Gastrocnemius medialis (tissue), 4 donors: ENCODE measurements around the gene GPR141. TPM values are rescaled to one million over a fixed set of nuclear protein-coding genes. Genes with fewer than 3 reads are reported as not detected.
A peak's percentile ranks its signal among the peaks of the same experiment; 100 is the strongest.

Experiments used
- ATAC-seq, 2 donors: fragments of 150-250 bp; one replicate each; pipeline ENCODE4 v1.9.1; 2016
- DNase-seq, 2 donors: peaks; one replicate each; pipeline ENCODE4 v3.0.0-alpha.2; 2019
- H3K27ac ChIP-seq, 4 donors: fragments of 200-600 bp; sonication (generic); 1 replicate in 1 of 4; 2 replicates in 3 of 4; pipeline ENCODE4 v1.5.1; 2016 to 2018; ENCODE audit warnings: mild to moderate bottlenecking in 2 of 4, moderate library complexity in 1 of 4
- H3K27me3 ChIP-seq, 3 donors: fragments of 200-600 bp; sonication (generic) in 2 of 3; 1 replicate in 1 of 3; 2 replicates in 2 of 3; pipeline versions ENCODE4 v1.5.1 to v1.6.0; 2016 to 2019; ENCODE audit warnings: mild to moderate bottlenecking in 1 of 3, moderate library complexity in 1 of 3
- H3K36me3 ChIP-seq, 2 donors: fragments of 200-600 bp; sonication (generic) in 1 of 2; one replicate each; pipeline ENCODE4 v1.5.1; 2017 to 2018
- H3K4me1 ChIP-seq, 2 donors: fragments of 200-600 bp; sonication (generic) in 1 of 2; one replicate each; pipeline ENCODE4 v1.5.1; 2016 to 2017; ENCODE audit warnings: mild to moderate bottlenecking in 2 of 2
- H3K4me3 ChIP-seq, 4 donors: fragments of 200-600 bp; sonication (generic) in 3 of 4; 1 replicate in 1 of 4; 2 replicates in 3 of 4; pipeline ENCODE4 v1.5.1; 2016 to 2019; ENCODE audit warnings: mild to moderate bottlenecking in 2 of 4
- H3K9me3 ChIP-seq, 3 donors: fragments of 200-600 bp; sonication (generic) in 2 of 3; 1 replicate in 1 of 3; 2 replicates in 2 of 3; pipeline ENCODE4 v1.5.1; 2016 to 2019
- POLR2A ChIP-seq, 2 donors: fragments of 450-650 bp; IDR thresholded peaks; one replicate each; pipeline ENCODE4 v1.6.1; 2017; ENCODE audit warnings: antibody characterized with exemption in 2 of 2, mild to moderate bottlenecking in 2 of 2, moderate library complexity in 2 of 2
- in situ Hi-C, 4 donors: fragments of 200-750 bp; cut with MboI; loops; one replicate each; pipeline versions ENCODE4 v1.15.0 to v1.8.0; 2017; ENCODE audit warnings: low sequenced_read_pairs in 4 of 4
- intact Hi-C: fragments of 100-400 bp; cut with DNase I; formaldehyde crosslinking; loops from one replicate; pipeline ENCODE4 v1.15.1; 2023; ENCODE audit warnings: low total_unique reads
- total RNA-seq, 4 donors: library from RNA; depleted of rRNA; stranded (reverse); fragments of >200 nt; gene quantifications; one replicate each; pipeline versions ENCODE4 v1.1.0 to v1.2.3, GENCODE V29; 2016
- TF ChIP-seq, protein P1 (sequence below), 5 experiments: fragments of 450-650 bp in 3 of 5; fragments of 200-600 bp in 2 of 5; sonication (generic) in 2 of 5; IDR thresholded peaks in 4 of 5; conservative IDR thresholded peaks in 1 of 5; 1 replicate in 4 of 5; 2 replicates in 1 of 5; pipeline ENCODE4 v1.5.1; 2016 to 2019; ENCODE audit warnings: antibody characterized with exemption in 5 of 5, mild to moderate bottlenecking in 3 of 5, moderate library complexity in 3 of 5

Gene GPR141
- total RNA-seq, 4 donors from 2014 or later: not detected

DNA sequence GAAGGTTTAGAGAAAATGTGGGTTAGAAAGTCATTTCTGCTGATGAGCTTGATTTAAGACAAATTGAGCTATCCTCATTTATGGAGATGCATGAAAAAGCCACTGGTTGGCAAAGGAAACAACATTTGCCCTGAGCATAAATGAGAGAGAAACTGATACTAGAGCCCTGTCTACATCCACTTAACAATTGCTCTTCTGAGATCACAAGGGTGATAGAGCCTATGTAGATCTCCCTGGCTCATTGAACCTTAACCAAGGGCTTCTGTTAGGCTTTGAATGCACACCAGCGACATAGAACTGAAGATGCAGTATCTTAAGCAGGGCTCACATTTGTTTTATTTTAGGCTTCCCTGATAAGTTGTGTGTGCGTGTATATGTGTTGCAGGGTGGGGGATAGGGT is 35.0 kb downstream of the GPR141 start:
- in situ Hi-C loops: no loop called here
- ATAC-seq (no peak), DNase-seq (no peak)
- no peak for TF ChIP-seq POLR2A (IDR thresholded peaks at IDR 0.05)
- TF ChIP-seq, protein P1, sequence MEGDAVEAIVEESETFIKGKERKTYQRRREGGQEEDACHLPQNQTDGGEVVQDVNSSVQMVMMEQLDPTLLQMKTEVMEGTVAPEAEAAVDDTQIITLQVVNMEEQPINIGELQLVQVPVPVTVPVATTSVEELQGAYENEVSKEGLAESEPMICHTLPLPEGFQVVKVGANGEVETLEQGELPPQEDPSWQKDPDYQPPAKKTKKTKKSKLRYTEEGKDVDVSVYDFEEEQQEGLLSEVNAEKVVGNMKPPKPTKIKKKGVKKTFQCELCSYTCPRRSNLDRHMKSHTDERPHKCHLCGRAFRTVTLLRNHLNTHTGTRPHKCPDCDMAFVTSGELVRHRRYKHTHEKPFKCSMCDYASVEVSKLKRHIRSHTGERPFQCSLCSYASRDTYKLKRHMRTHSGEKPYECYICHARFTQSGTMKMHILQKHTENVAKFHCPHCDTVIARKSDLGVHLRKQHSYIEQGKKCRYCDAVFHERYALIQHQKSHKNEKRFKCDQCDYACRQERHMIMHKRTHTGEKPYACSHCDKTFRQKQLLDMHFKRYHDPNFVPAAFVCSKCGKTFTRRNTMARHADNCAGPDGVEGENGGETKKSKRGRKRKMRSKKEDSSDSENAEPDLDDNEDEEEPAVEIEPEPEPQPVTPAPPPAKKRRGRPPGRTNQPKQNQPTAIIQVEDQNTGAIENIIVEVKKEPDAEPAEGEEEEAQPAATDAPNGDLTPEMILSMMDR (IDR thresholded peaks at IDR 0.05 in 4 of 5, conservative IDR thresholded peaks at IDR 0.05 in 1 of 5): no peak
- no peaks in the 10 kb centered on the region for H3K36me3 ChIP-seq
- H3K27ac ChIP-seq: no peak overlapping the region
- H3K27me3 ChIP-seq: no peaks in the 10 kb centered on the region
- H3K4me1 ChIP-seq: no peaks in the 10 kb centered on the region
- H3K9me3 ChIP-seq: no peaks in the 10 kb centered on the region
- no peak overlapping the region for H3K4me3 ChIP-seq
- intact Hi-C loops: no loop called here

DNA sequence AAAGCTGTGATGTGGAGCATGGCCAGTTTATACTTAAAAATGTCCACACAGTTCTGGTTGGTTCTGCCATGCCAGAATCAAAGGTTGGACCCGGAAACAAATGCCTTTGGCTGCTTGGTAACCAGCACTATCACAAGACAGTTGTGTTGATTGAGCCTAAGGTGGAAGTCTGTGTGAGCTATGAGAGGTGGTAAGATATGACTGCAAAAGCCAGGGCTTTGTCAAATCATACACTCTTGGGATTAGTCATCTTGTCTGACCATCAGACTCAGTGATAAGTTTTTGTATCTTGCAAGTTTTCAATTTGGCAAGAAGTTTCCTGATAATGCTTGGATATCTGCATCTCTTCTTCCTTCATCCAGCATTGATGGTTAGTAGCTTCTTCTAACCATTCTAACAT is 35.5 kb downstream of the GPR141 start:
- Histone ChIP-seq H3K27me3 (no peaks in the 10 kb centered on the region), H3K4me3 (no peak overlapping the region), H3K4me1 (no peaks in the 10 kb centered on the region), H3K27ac (no peak overlapping the region), H3K36me3 (no peaks in the 10 kb centered on the region), H3K9me3 (no peaks in the 10 kb centered on the region)
- intact Hi-C loops: no loop called here
- TF ChIP-seq POLR2A (IDR thresholded peaks at IDR 0.05): no peak
- TF ChIP-seq, protein P1 (IDR thresholded peaks at IDR 0.05 in 4 of 5, conservative IDR thresholded peaks at IDR 0.05 in 1 of 5): no peak
- ATAC-seq (no peak), DNase-seq (no peak)
- in situ Hi-C loops: no loop called here

DNA sequence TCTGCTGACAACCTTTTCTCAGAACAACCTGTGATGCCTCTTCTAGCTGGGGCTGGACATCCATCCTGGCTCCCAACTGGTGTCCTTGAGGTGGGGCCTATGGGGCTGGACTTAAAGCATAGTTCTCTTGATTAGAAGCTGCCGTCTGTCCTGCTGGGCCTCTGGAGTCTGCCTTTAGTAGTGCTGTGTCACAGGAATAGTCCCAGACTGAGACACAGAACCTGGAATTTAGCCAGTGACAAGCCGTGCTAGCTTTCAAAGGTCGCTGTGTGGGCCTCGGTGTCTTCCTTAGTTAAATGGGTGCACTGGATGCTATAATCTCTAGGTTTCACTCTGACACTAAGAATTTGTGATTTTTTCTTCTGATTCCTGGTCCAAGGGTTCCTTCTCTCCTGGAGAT is 41.2 kb downstream of the GPR141 start:
- no peak for DNase-seq
- no peak for TF ChIP-seq POLR2A (IDR thresholded peaks at IDR 0.05)
- TF ChIP-seq, protein P1 (IDR thresholded peaks at IDR 0.05 in 4 of 5, conservative IDR thresholded peaks at IDR 0.05 in 1 of 5): no peak
- no peak overlapping the region for H3K4me3 ChIP-seq
- H3K36me3 ChIP-seq: no peaks in the 10 kb centered on the region
- no peaks in the 10 kb centered on the region for H3K27me3 ChIP-seq
- no peak for ATAC-seq
- in situ Hi-C loops: no loop called here
- intact Hi-C loops: no loop called here
- no peaks in the 10 kb centered on the region for H3K4me1 ChIP-seq
- H3K9me3 ChIP-seq: no peaks in the 10 kb centered on the region
- H3K27ac ChIP-seq: no peak overlapping the region

DNA sequence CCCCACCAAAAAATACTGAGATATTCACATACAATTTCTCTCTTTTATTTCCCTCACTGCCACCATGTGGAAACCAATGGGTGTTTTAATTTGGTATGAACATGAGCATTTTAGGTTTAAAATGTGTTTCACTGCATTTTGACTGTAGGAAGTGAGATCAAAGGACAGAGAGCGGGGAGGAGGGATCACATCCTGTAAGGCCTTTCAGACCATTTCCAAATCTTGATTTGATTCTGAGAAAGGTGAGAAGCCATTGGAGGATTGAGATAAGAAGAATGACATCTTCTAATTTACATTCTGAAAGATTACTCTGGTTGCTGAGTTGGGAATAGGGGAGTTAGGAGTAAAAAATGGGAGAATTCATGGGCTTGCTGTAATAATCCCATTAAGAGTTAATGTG is 42.5 kb downstream of the GPR141 start:
- no peak for DNase-seq
- no peak for TF ChIP-seq POLR2A (IDR thresholded peaks at IDR 0.05)
- TF ChIP-seq, protein P1 (IDR thresholded peaks at IDR 0.05 in 4 of 5, conservative IDR thresholded peaks at IDR 0.05 in 1 of 5): no peak
- in situ Hi-C loops: no loop called here
- no peaks in the 10 kb centered on the region for H3K4me1 ChIP-seq
- no peaks in the 10 kb centered on the region for H3K36me3 ChIP-seq
- no peaks in the 10 kb centered on the region for H3K27me3 ChIP-seq
- no peak for ATAC-seq
- H3K9me3 ChIP-seq: no peaks in the 10 kb centered on the region
- no peak overlapping the region for H3K4me3 ChIP-seq
- intact Hi-C loops: no loop called here
- H3K27ac ChIP-seq: no peak overlapping the region

DNA sequence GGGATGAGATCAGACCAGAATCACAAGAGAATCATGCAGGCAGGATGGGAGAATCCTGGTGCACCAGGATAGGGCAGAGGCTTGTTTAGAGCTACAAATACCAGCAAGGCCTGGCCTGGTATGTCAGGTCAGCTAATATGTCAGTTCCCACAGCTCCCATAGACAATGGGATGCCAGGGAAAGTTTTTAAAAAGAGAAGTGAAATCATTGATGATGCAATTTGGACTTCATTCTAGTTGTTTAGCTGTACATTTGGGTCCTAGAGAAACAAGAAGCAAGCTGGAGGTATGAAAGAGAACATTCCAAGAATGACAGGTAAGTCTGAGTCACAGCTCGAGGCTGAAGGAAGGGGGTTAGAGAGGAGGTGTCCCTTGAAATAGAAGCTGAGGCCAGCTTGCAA is 45.2 kb downstream of the GPR141 start:
- H3K27me3 ChIP-seq: no peaks in the 10 kb centered on the region
- H3K4me3 ChIP-seq: no peak overlapping the region
- no peak for DNase-seq
- TF ChIP-seq, protein P1 (IDR thresholded peaks at IDR 0.05 in 4 of 5, conservative IDR thresholded peaks at IDR 0.05 in 1 of 5): no peak
- TF ChIP-seq POLR2A (IDR thresholded peaks at IDR 0.05): no peak
- peaks cover 0 to 5% of the 10 kb centered on the region in 2 donors for H3K4me1 ChIP-seq
- ATAC-seq: no peak
- in situ Hi-C loops (no loop called here), intact Hi-C loops (no loop called here)
- no peaks in the 10 kb centered on the region for H3K9me3 ChIP-seq
- H3K27ac ChIP-seq: peak overlapping the region in 1 of 4 donors; percentile 27
- H3K36me3 ChIP-seq: no peaks in the 10 kb centered on the region
